ENCODE results near the gene SLC16A14. TPM values are rescaled to one million over a fixed set of nuclear protein-coding genes. Genes with fewer than 3 reads are reported as not detected.

SLC16A14 gene
- total RNA-seq, 4 donors from 2014 or later = 5.2 to 9.9 (median 7.9) TPM

DNA sequence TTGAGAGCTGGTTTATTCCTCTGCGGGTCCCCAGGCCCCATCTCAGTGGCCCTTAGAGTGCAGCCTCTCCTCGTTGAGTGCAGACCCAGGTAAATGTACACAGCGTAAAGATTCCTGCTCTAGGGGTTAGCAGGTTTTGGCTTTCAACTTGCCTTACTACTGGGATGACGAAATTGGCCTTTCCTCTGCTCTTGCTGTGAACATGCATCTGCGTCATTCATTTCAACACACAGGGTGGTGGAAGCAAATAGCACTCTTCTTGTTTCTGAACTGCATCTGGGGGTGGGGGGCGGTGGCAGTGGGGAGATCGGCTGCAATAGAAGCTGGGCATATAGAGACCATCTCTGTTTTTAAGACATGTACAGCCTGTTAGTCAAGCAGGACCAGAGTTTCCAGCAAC is 16.5 kb upstream of the SLC16A14 start:
- DNase-seq (ENCODE audit: low spot score in 2 of 2) = no peak
- WGBS, 2 donors = 72 to 81% methylated on average over 7 of the region's 7 CpGs
- no peak overlapping the region for H3K4me3 ChIP-seq (ENCODE audit: low read depth, poor library complexity, severe bottlenecking)
- TF ChIP-seq, protein P1, sequence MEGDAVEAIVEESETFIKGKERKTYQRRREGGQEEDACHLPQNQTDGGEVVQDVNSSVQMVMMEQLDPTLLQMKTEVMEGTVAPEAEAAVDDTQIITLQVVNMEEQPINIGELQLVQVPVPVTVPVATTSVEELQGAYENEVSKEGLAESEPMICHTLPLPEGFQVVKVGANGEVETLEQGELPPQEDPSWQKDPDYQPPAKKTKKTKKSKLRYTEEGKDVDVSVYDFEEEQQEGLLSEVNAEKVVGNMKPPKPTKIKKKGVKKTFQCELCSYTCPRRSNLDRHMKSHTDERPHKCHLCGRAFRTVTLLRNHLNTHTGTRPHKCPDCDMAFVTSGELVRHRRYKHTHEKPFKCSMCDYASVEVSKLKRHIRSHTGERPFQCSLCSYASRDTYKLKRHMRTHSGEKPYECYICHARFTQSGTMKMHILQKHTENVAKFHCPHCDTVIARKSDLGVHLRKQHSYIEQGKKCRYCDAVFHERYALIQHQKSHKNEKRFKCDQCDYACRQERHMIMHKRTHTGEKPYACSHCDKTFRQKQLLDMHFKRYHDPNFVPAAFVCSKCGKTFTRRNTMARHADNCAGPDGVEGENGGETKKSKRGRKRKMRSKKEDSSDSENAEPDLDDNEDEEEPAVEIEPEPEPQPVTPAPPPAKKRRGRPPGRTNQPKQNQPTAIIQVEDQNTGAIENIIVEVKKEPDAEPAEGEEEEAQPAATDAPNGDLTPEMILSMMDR (IDR thresholded peaks at IDR 0.05) = no peak
- TF ChIP-seq POLR2A (IDR thresholded peaks at IDR 0.05) = no peak
- intact Hi-C loops (cut with DNase I; ENCODE audit: low total_unique reads) = no loop called here

DNA sequence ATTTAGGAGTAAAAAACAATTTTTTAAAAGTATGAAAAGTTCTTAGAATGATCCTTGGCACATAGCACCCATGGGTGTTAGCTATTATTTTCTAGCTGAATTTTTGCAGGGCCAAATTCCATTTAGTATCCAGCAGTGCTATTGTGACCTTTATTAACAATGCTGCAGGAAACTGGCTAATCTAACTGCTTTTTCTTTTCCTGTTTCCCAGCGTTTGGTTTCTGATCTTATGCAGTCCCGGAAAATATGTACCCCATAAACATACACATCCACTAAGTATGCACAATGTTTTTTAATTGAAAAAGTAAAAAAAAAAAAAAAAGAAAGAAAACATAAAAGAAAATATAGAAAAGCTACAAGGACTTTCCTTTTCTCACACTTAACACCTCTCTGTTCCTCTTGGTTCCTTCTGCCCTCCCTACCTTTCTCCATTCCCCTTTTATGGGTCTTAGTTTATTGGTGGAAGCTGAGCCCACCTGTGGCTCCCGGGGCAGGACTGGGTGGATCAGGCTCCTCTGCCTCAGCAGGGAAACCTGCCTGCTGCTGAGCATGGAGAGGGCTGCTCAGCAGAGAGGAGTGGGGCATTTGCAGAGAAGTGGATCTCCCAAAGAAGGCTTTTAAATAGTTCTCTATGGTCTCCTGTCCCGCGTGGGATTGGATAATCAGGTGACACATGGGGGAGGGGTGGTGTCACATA is 9.3 kb upstream of the SLC16A14 start:
- WGBS, 2 donors = 58 to 61% methylated on average over 5 of the region's 5 CpGs
- TF ChIP-seq POLR2A (IDR thresholded peaks at IDR 0.05) = no peak
- TF ChIP-seq, protein P1 (IDR thresholded peaks at IDR 0.05) = no peak

DNA sequence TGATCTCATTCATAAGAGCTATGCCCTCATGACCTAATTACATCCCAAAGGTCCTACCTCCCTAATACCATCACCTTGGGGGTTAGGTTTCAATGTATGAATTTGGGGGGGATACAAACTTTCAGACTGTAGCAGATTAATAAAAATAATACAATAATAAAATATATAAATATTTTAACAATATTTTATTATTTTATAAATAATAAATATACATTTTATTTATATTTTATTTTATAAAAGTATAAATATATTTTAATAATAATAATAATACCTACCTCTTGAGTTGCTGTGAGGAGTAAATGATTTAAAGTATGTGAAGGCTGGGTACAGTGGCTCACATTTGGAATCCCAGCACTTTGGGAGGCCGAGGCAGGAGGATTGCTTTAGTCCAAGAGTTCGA is 8.1 kb upstream of the SLC16A14 start:
- DNase-seq (ENCODE audit: low spot score in 2 of 2) = no peak
- 88 to 89% methylated on average over 2 of the region's 2 CpGs for WGBS, 2 donors
- intact Hi-C loops (cut with DNase I; ENCODE audit: low total_unique reads) = no loop called here
- no peak overlapping the region for H3K4me3 ChIP-seq (ENCODE audit: low read depth, poor library complexity, severe bottlenecking)
- no peak for TF ChIP-seq POLR2A (IDR thresholded peaks at IDR 0.05)
- TF ChIP-seq, protein P1 (IDR thresholded peaks at IDR 0.05) = no peak

More for the DNA sequence above, 9.3 kb upstream of the SLC16A14 start:
- intact Hi-C loops (cut with DNase I; ENCODE audit: low total_unique reads) = no loop called here
- no peak for DNase-seq (ENCODE audit: low spot score in 2 of 2)
- H3K4me3 ChIP-seq (ENCODE audit: low read depth, poor library complexity, severe bottlenecking) = no peak overlapping the region

DNA sequence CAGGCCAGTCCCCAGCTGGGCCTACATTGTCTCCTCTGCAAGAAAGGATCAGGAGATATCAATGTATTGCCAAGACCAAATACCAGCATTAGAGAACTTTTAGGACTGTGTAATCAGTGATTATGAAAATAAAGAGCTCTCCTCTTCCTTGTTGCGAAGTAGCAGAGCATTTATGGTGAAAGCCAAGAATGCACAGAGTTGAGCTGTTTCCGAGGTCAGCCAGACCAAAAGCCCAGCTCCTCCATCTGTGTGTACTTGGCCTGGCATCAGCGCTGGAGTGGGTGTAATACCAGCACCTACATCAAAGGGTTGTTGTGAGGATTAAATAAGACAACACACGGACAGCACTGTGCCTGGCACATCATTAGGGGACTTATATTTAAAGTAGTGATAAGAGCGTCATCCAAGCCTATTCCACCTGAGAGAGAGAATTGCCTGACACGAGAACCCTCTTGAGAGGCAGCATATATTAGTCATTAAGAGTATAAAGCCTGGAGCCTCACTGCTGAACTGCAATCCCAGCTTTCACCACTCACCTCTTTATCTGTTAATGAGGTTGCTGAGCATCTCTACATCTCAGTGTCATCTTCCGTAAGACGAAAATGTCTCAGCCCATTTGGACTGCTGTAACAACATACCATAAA is 7.4 kb upstream of the SLC16A14 start:
- H3K4me3 ChIP-seq (ENCODE audit: low read depth, poor library complexity, severe bottlenecking) = no peak overlapping the region
- 70 to 87% methylated on average over 8 of the region's 8 CpGs for WGBS, 2 donors
- DNase-seq (ENCODE audit: low spot score in 2 of 2) = no peak
- TF ChIP-seq, protein P1 (IDR thresholded peaks at IDR 0.05) = no peak
- TF ChIP-seq POLR2A (IDR thresholded peaks at IDR 0.05) = no peak
- intact Hi-C loops (cut with DNase I; ENCODE audit: low total_unique reads) = no loop called here

DNA sequence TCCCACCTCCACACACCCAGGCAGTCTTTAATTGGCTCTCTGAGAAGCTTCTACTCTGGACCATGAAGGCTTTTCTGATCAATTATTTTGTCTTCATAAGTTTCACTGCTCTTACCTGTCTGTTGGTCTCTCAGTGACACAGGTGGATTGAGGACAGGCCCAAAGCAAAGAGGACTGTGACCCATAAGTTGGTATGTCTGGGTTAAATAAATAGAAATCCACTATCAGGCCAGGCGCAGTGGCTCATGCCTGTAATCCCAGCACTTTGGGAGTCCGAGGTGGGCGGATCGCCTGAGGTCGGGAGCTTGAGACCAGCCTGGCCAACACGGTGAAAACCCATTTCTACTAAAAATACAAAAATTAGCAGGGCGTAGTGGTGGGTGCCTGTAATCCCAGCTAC is 2.7 kb upstream of the SLC16A14 start:
- 93 to 97% methylated on average over 7 of the region's 7 CpGs for WGBS, 2 donors
- no peak for TF ChIP-seq POLR2A (IDR thresholded peaks at IDR 0.05)
- TF ChIP-seq, protein P1 (IDR thresholded peaks at IDR 0.05) = no peak

More for the DNA sequence above, 2.7 kb upstream of the SLC16A14 start:
- H3K4me3 ChIP-seq (ENCODE audit: low read depth, poor library complexity, severe bottlenecking) = no peak overlapping the region
- DNase-seq (ENCODE audit: low spot score in 2 of 2) = no peak
- intact Hi-C loops (cut with DNase I; ENCODE audit: low total_unique reads) = no loop called here
